ENCODE results near the gene CXXC1. TPM values are rescaled to one million over a fixed set of nuclear protein-coding genes. Genes with fewer than 3 reads are reported as not detected.
A peak's percentile ranks its signal among the peaks of the same experiment; 100 is the strongest.
"Not testable (repeated sequence)": the region's sequence is repeated elsewhere in the genome, so short reads cannot be mapped to it uniquely, and the experiment has no call there.

Gene CXXC1
- total and polyA plus RNA-seq, 4 experiments from 2014 or later, result 38.1 to 191 (median 123) TPM

GRCh38 chr18:50266248-50266704 lies 21.2 kb downstream of the CXXC1 start, which contains the start of gene CFAP53:
Gene CFAP53, minus strand, starts transcription at chr18:50266495. Its CDS starts 91 bp downstream, at chr18:50266404.
- peaks cover 11 to 23% (median 18%) of the 10 kb centered on the region in 4 donors for H3K4me1 Mint-ChIP-seq
- intact Hi-C loops (cut with micrococcal nuclease), result loop anchor here (1.0 to 5.0 kb wide), 5 partner anchors 15 to 779 kb away; partner anchors contain the start of genes C18orf32, CXXC1 and MBD1
- H3K27me3 Mint-ChIP-seq, result no peaks in the 10 kb centered on the region
- POLR2A ChIA-PET (ENCODE audit: partially characterized antibody), result interaction anchor here (0.9 to 8.2 kb wide), 7 partner anchors 8 to 452 kb away, joined by 3 to 68 read pairs (median 4); partner anchors contain the start of genes ACAA2 and MBD1
- peak within 1 kb of the TSS; percentile 83 to 97 (median 90) for H3K4me3 Mint-ChIP-seq
- H3K27me3 ChIP-seq (ENCODE audit: insufficient read depth, low read length), result no peaks in the 10 kb centered on the region
- no peaks in the 10 kb centered on the region for H3K9me3 Mint-ChIP-seq
- peak; percentile 73 to 83 (median 77) for DNase-seq
- peak within 1 kb of the TSS; percentile 58 to 63 for H3K4me3 ChIP-seq (ENCODE audit: low read length in 2 of 2)
- H3K36me3 ChIP-seq (ENCODE audit: insufficient read depth, low read length), result peaks cover 8% of the 10 kb centered on the region
- peak within 1 kb of the TSS; percentile 49 for H3K27ac ChIP-seq (ENCODE audit: low read depth, low read length)
- H3K27ac Mint-ChIP-seq, result peak within 1 kb of the TSS; percentile 81 to 93 (median 90)
- CTCF ChIA-PET (ENCODE audit: partially characterized antibody), result interaction anchor here (0.7 to 4.5 kb wide), 7 partner anchors 9 to 90 kb away, joined by 3 to 42 read pairs (median 3); partner anchors contain the start of gene MBD1
- H3K4me1 ChIP-seq (ENCODE audit: insufficient read depth, low read length), result peaks cover 15% of the 10 kb centered on the region
- H3K36me3 Mint-ChIP-seq, result peaks cover 11 to 21% of the 10 kb centered on the region in 2 donors
- no peaks in the 10 kb centered on the region for H3K9me3 ChIP-seq (ENCODE audit: control insufficient read depth in 1 of 2, low read length in 2 of 2)

DNA sequence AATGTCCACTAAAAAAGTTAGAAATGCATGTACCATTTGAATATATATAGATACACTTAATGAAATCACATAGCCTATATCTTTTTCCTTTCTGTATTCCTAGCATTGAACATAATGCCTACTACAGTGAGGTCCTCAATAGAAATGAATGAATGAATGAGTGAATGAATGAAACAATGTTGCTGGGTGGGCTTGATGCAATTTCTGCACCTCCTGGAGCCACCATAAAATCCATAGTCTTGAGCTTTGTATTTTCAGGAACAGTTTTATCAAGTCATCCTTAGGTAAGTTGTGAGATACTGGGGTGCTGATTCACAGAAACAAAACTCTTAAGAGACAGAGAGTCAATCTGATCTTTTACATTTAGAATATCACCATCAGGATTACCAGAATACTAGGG lies 24.5 kb downstream of the CXXC1 start:
- Histone ChIP-seq H3K27me3 (ENCODE audit: insufficient read depth, low read length) (no peaks in the 10 kb centered on the region), H3K36me3 (ENCODE audit: insufficient read depth, low read length) (no peaks in the 10 kb centered on the region), H3K27ac (ENCODE audit: low read depth, low read length) (no peak overlapping the region), H3K4me1 (ENCODE audit: insufficient read depth, low read length) (peaks cover 15% of the 10 kb centered on the region), H3K4me3 (ENCODE audit: low read length in 2 of 2) (no peak overlapping the region), H3K9me3 (ENCODE audit: control insufficient read depth in 1 of 2, low read length in 2 of 2) (no peaks in the 10 kb centered on the region)
- no peak overlapping the region for H3K27ac Mint-ChIP-seq
- peaks cover 0 to 2% (median 0%) of the 10 kb centered on the region in 8 donors for H3K9me3 Mint-ChIP-seq
- H3K27me3 Mint-ChIP-seq, result no peaks in the 10 kb centered on the region
- peaks cover 9 to 23% (median 17%) of the 10 kb centered on the region in 4 donors for H3K4me1 Mint-ChIP-seq
- no peak overlapping the region for H3K4me3 Mint-ChIP-seq
- ChIA-PET CTCF (ENCODE audit: partially characterized antibody) (interaction anchor here (0.7 kb wide), 1 partner anchor 11 kb away, joined by 3 read pairs; no protein-coding TSS in a partner anchor), POLR2A (ENCODE audit: partially characterized antibody) (interaction anchor here (2.1 kb wide), 1 partner anchor 112 kb away, joined by 4 read pairs; the partner anchor contains the start of gene SKA1)
- peaks cover 3 to 4% of the 10 kb centered on the region in 2 donors for H3K36me3 Mint-ChIP-seq
- intact Hi-C loops (cut with micrococcal nuclease), result no loop called here
- DNase-seq, result no peak

DNA sequence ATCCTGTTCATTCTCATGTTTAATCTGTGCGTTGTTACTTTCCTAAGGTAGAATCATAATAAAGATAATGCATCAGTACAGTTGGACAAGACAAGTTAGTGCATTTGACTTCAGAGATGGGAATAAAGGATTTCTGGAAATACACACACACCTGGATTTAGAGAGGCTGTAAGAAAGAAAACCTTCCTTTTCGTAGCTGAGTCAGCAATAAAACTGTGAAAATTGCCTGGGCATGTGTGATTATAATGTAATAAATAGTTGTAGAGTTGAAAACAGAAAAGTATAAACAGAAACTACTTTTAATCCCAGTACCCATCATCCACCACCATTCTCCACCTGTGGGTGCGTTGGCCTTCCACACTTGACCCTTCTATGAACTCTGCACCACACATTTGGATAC lies 36.6 kb downstream of the CXXC1 start:
- H3K36me3 Mint-ChIP-seq, result peaks cover 0 to 3% of the 10 kb centered on the region in 2 donors
- intact Hi-C loops (cut with micrococcal nuclease), result no loop called here
- no peak overlapping the region for H3K27ac Mint-ChIP-seq
- CTCF ChIA-PET (ENCODE audit: partially characterized antibody), result no interaction called here
- H3K27me3 Mint-ChIP-seq, result no peaks in the 10 kb centered on the region
- Histone ChIP-seq H3K27me3 (ENCODE audit: insufficient read depth, low read length) (no peaks in the 10 kb centered on the region), H3K9me3 (ENCODE audit: control insufficient read depth in 1 of 2, low read length in 2 of 2) (no peaks in the 10 kb centered on the region), H3K4me3 (ENCODE audit: low read length in 2 of 2) (no peak overlapping the region), H3K27ac (ENCODE audit: low read depth, low read length) (no peak overlapping the region), H3K36me3 (ENCODE audit: insufficient read depth, low read length) (no peaks in the 10 kb centered on the region), H3K4me1 (ENCODE audit: insufficient read depth, low read length) (no peaks in the 10 kb centered on the region)
- POLR2A ChIA-PET (ENCODE audit: partially characterized antibody), result no interaction called here
- H3K4me1 Mint-ChIP-seq, result peaks cover 0 to 6% (median 2%) of the 10 kb centered on the region in 4 donors
- no peaks in the 10 kb centered on the region for H3K9me3 Mint-ChIP-seq
- no peak overlapping the region for H3K4me3 Mint-ChIP-seq
- no peak for DNase-seq

GRCh38 chr18:50249576-50249975 lies 37.9 kb downstream of the CXXC1 start:
- Mint-ChIP-seq H3K27ac (no peak overlapping the region), H3K4me3 (no peak overlapping the region), H3K27me3 (no peaks in the 10 kb centered on the region), H3K36me3 (no peaks in the 10 kb centered on the region), H3K9me3 (no peaks in the 10 kb centered on the region), H3K4me1 (peaks cover 0 to 6% (median 2%) of the 10 kb centered on the region in 4 donors)
- no peak for DNase-seq
- ChIA-PET POLR2A (ENCODE audit: partially characterized antibody) (no interaction called here), CTCF (ENCODE audit: partially characterized antibody) (no interaction called here)
- no peak overlapping the region for H3K27ac ChIP-seq (ENCODE audit: low read depth, low read length)
- no peaks in the 10 kb centered on the region for H3K9me3 ChIP-seq (ENCODE audit: control insufficient read depth in 1 of 2, low read length in 2 of 2)
- no peaks in the 10 kb centered on the region for H3K4me1 ChIP-seq (ENCODE audit: insufficient read depth, low read length)
- no peaks in the 10 kb centered on the region for H3K27me3 ChIP-seq (ENCODE audit: insufficient read depth, low read length)
- no peaks in the 10 kb centered on the region for H3K36me3 ChIP-seq (ENCODE audit: insufficient read depth, low read length)
- H3K4me3 ChIP-seq (ENCODE audit: low read length in 2 of 2), result no peak overlapping the region
- intact Hi-C loops (cut with micrococcal nuclease), result no loop called here

- Histone ChIP-seq H3K4me3 (ENCODE audit: low read length in 2 of 2) (no peak overlapping the region), H3K27ac (ENCODE audit: low read depth, low read length) (no peak overlapping the region), H3K9me3 (ENCODE audit: control insufficient read depth in 1 of 2, low read length in 2 of 2) (no peaks in the 10 kb centered on the region), H3K36me3 (ENCODE audit: insufficient read depth, low read length) (no peaks in the 10 kb centered on the region), H3K4me1 (ENCODE audit: insufficient read depth, low read length) (no peaks in the 10 kb centered on the region), H3K27me3 (ENCODE audit: insufficient read depth, low read length) (no peaks in the 10 kb centered on the region)
- CTCF ChIA-PET (ENCODE audit: partially characterized antibody), result no interaction called here
- no peak for DNase-seq
- no peaks in the 10 kb centered on the region for H3K36me3 Mint-ChIP-seq
- intact Hi-C loops (cut with micrococcal nuclease), result no loop called here
- peaks cover 3 to 11% of the 10 kb centered on the region in 2 donors for H3K27me3 Mint-ChIP-seq
- H3K4me3 Mint-ChIP-seq, result no peak overlapping the region
- peaks cover 0 to 6% (median 2%) of the 10 kb centered on the region in 4 donors for H3K4me1 Mint-ChIP-seq
- POLR2A ChIA-PET (ENCODE audit: partially characterized antibody), result no interaction called here
- peaks cover 0 to 8% (median 3%) of the 10 kb centered on the region in 8 donors for H3K9me3 Mint-ChIP-seq
- no peak overlapping the region for H3K27ac Mint-ChIP-seq
Measured at GRCh38 chr18:50247561-50247960, 39.9 kb downstream of the CXXC1 start.

DNA sequence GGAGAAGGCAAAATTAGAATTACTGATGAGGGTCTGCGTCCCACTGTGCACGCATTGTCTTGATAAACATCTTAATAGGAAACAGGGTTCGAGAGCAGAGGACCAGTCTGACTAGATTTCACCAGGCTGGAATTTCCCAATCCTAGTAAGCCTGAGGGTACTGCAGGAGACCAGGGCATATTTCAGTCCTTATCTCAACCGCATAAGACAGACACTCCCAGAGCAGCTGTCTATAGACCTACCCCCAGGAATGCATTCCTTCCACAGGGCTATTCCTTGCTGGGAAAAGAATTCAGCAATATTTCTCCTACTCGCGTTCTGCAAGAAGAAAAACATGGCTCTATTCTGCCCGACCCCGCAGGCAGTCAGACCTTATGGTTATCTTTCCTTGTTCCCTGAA lies 45.7 kb downstream of the CXXC1 start:
- H3K36me3 ChIP-seq (ENCODE audit: insufficient read depth, low read length); H3K27ac Mint-ChIP-seq; H3K36me3 Mint-ChIP-seq; H3K9me3 ChIP-seq (ENCODE audit: control insufficient read depth in 1 of 2, low read length in 2 of 2); intact Hi-C loops (cut with micrococcal nuclease); CTCF ChIA-PET (ENCODE audit: partially characterized antibody); H3K4me1 Mint-ChIP-seq; H3K27ac ChIP-seq (ENCODE audit: low read depth, low read length); H3K4me3 Mint-ChIP-seq; POLR2A ChIA-PET (ENCODE audit: partially characterized antibody); DNase-seq; H3K27me3 ChIP-seq (ENCODE audit: insufficient read depth, low read length); H3K4me1 ChIP-seq (ENCODE audit: insufficient read depth, low read length); H3K4me3 ChIP-seq (ENCODE audit: low read length in 2 of 2): not testable (repeated sequence)
- Mint-ChIP-seq H3K27me3 (peaks cover 3 to 13% of the 10 kb centered on the region in 2 donors), H3K9me3 (peaks cover 0 to 34% (median 27%) of the 10 kb centered on the region in 8 donors)

GRCh38 chr18:50240080-50240563 lies 47.4 kb downstream of the CXXC1 start:
- H3K4me1 Mint-ChIP-seq, result no peaks in the 10 kb centered on the region
- H3K27ac ChIP-seq (ENCODE audit: low read depth, low read length), result no peak overlapping the region
- peaks cover 4 to 17% of the 10 kb centered on the region in 2 donors for H3K27me3 Mint-ChIP-seq
- no peak overlapping the region for H3K4me3 Mint-ChIP-seq
- H3K27me3 ChIP-seq (ENCODE audit: insufficient read depth, low read length), result no peaks in the 10 kb centered on the region
- H3K27ac Mint-ChIP-seq, result no peak overlapping the region
- intact Hi-C loops (cut with micrococcal nuclease), result no loop called here
- no peak for DNase-seq
- no peaks in the 10 kb centered on the region for H3K9me3 ChIP-seq (ENCODE audit: control insufficient read depth in 1 of 2, low read length in 2 of 2)
- ChIA-PET CTCF (ENCODE audit: partially characterized antibody) (no interaction called here), POLR2A (ENCODE audit: partially characterized antibody) (no interaction called here)
- H3K4me1 ChIP-seq (ENCODE audit: insufficient read depth, low read length), result no peaks in the 10 kb centered on the region
- H3K36me3 Mint-ChIP-seq, result peaks cover 5 to 9% of the 10 kb centered on the region in 2 donors
- no peak overlapping the region for H3K4me3 ChIP-seq (ENCODE audit: low read length in 2 of 2)
- H3K36me3 ChIP-seq (ENCODE audit: insufficient read depth, low read length), result no peaks in the 10 kb centered on the region
- H3K9me3 Mint-ChIP-seq, result peaks cover 0 to 34% (median 27%) of the 10 kb centered on the region in 8 donors

Measured in CD4-positive, alpha-beta memory T cell (primary cell).